HG02973 (cell line): ENCODE results near the gene SLC45A3.
A peak's percentile ranks its signal among the peaks of the same experiment; 100 is the strongest.
"Not testable (repeated sequence)": the region's sequence is repeated elsewhere in the genome, so short reads cannot be mapped to it uniquely, and the experiment has no call there.

Experiments used
- ATAC-seq: cut with Tn5 transposase; IDR thresholded peaks from one replicate; pipeline ENCODE4 v1.9.1; 2021; ENCODE audit warnings: moderate library complexity; ENCODE audit not compliant: unreplicated experiment

The SLC45A3 gene, protein sequence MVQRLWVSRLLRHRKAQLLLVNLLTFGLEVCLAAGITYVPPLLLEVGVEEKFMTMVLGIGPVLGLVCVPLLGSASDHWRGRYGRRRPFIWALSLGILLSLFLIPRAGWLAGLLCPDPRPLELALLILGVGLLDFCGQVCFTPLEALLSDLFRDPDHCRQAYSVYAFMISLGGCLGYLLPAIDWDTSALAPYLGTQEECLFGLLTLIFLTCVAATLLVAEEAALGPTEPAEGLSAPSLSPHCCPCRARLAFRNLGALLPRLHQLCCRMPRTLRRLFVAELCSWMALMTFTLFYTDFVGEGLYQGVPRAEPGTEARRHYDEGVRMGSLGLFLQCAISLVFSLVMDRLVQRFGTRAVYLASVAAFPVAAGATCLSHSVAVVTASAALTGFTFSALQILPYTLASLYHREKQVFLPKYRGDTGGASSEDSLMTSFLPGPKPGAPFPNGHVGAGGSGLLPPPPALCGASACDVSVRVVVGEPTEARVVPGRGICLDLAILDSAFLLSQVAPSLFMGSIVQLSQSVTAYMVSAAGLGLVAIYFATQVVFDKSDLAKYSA

DNA sequence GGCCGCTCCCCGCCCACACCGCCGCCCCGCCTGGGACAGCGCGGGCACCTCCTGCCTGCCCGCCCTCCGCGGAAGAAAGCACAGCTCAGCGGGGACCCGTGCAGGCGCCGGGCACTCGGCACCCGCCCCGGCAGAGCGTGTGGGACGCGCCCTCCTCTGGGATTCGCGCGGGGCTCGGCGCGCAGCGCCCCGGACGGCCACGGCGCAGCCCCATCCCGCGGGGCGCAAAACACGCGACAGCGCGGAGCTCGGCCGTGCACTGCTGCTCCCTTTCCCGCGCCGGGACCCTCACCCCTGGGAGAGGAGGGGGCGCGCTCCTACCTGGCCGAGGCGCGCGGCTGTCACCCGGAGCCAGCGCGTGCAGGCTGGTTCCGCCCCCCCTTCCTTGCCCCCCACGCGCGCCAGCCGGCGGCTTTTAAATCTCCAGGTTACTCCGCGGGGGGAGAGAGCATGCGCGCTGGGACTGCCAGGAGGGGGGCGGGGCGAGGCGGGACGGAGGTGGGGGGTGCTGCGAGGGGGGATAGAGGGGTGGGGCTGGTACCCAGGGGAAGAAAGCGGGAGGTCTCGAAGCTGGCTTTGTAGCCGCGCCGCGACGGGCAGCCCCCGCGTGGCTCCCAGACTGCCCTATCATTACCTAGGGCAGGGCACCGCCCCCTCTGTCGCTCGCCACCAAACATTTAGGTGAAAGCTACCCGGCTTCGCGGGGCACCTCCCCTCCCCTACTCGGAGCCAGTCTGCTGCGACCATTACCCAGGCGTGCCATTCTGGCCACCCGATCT, at the start of gene SLC45A3:
TSS of gene SLC45A3 (minus strand) at position 437 of the 779 bp plus-strand sequence. CDS start 15,853 bp downstream, outside the sequence.
- no peak for ATAC-seq

DNA sequence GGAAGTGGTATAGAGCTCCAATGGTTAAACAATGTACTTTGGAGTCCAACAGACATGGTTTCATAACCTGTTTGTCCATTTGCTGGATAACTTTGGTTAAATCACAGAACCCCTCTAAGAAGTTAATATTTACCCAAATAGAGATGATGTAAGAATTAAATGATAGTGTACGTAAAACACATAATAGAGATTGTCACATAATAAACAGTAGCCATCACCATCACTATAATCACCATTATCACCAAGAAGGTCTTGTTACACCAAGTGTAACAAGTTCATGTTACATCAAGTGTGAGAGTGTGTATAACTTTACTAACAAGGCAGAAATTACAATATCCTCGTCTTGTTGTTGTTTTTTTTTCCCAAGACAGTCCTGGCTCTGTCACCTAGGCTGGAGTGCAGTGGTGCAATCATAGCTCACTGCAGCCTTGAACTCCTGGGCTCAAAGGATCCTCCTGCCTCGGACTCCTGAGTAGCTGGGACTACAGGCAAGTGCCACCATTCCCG, 46.4 kb upstream of the SLC45A3 start:
- no peak for ATAC-seq

DNA sequence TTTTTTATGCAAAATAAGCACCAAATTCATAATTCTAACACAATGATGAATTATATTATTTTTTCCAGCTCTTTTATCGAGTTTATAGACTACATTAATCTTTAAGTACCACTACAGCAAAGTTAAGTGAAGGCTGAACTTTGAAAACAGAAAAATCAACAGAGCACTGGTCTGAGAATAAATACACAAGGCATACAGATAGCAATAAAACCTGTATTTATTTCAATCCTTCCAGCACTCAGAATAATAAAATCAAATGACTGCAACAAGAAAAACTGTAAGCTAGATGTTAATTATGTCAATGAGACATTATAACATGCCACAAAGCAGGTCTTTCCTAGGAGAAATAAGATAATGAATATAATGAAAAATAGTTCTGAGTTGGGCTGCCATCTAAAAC, 45.2 kb upstream of the SLC45A3 start:
- ATAC-seq = no peak

DNA sequence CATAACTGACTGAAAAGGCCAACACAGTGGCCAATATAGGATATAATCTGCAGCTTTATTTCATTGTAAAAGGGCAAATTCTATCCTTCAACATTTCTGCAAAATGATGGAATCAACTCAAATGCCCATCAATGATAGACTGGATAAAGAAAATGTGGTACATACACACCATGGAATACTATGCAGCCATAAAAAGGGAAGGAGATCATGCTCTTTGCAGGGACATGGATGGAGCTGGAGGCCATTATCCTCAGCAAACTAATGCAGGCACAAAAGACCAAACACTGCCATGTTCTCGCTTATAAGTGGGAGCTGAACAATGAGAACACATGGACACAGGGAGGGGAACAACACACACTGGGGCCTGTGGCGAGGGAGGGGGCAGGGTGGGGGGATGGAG, 40.4 kb upstream of the SLC45A3 start:
- ATAC-seq = not testable (repeated sequence)

DNA sequence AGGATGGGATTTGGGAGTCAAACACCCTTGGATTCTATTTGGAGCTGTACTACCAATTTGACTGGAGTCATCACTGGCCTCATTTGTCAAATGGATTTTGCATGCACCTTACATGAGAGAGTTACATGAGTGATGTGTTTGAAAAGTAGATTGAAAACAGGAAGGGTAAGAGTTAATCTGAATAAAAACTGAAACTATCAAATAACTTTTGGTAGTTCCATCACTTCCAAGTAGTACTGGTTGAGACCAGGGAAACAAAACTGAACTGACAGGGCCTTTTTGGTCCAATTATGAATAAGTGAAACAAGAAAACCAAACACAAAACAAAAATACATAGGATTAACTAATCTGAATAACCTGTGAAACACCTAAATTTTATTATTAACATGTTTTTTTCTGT, 39.5 kb upstream of the SLC45A3 start:
- no peak for ATAC-seq

DNA sequence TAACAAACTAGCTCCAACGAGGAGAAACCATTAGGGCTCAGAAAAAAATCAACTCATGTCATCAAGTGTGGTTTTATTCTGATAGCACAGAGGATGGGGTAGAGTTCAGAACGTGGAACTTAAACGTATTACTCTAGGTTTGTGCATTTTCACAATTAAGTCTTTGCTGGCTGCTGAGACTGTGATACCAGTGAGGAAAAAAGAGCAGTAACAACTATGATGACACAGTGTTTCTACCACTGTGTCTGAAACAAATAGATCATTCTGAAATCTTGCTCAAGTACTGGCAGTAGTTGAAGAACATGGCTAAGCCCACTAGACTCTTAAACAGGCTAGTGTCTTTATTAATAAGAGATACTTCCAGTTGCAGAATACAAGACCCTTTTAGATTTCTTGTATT, 38.7 kb upstream of the SLC45A3 start:
- ATAC-seq = no peak

DNA sequence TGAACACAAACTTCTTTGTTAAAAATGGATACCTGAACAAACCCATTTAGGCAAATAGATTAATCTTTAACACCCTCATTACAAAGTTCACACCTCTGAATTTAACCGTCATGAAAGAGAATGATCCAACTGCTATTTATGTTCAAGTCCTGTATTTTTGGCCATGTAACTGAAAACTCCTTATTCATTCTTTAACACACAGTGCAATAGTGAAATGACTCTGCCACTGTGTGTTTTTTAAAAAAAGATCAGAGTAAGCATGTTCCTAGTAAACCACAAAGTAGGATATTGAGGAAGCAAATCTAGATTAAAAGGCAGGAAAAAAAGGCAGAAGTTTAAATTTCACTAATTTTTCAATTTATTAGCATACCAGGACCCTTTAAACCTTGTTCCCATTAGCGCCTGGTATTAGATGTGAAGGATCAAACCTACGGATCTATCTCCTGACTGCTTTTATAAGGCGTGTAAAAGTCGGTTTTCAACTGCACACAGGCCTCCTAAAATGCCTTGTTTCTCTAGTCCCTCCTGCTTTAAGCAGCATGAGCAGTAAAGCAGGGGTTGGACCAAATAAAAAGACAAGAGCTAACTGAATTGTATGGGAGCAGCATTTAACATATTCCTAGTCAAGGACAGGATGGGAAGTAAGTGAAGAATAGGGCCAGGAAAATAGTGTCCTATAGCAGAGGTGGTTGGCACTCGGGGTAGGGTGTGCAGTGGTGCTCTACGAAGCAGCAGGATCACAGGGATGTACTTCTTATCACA, 36.2 kb upstream of the SLC45A3 start:
- no peak for ATAC-seq

DNA sequence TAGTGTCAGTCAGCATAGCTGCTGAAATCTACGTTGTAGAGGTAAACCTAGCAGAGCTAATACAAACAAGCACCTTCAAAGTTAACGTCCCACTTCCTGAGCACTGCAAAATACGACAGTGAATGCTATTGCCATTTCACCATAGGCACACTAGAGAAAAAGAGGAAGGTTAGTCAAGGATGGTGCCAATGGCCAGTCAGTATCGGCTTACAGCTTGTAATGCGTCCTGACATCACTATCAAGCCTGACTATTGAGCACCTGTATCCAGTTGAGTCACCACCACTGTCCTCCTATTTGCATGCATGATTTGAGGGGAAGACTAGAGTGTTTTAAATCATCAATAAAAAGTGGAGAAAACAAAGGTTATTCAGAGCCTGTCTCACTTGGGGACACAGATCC, 35.3 kb upstream of the SLC45A3 start:
- no peak for ATAC-seq

DNA sequence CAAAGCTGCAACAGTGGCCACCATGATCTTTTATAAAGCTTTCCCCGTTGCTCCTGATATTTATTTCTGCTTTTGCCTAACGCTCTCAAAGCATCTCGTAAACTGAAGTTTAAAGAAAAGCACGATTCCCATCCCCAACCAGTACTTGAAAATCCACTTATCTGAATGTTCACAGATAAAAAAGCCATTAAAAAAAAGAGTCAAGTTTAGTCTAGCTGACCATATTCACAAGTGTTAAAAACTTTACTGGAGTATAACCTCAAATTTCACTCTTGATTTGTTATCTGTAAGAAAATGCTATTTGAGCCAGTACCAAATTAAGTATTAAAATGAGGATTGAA, 34.6 kb upstream of the SLC45A3 start:
- no peak for ATAC-seq

DNA sequence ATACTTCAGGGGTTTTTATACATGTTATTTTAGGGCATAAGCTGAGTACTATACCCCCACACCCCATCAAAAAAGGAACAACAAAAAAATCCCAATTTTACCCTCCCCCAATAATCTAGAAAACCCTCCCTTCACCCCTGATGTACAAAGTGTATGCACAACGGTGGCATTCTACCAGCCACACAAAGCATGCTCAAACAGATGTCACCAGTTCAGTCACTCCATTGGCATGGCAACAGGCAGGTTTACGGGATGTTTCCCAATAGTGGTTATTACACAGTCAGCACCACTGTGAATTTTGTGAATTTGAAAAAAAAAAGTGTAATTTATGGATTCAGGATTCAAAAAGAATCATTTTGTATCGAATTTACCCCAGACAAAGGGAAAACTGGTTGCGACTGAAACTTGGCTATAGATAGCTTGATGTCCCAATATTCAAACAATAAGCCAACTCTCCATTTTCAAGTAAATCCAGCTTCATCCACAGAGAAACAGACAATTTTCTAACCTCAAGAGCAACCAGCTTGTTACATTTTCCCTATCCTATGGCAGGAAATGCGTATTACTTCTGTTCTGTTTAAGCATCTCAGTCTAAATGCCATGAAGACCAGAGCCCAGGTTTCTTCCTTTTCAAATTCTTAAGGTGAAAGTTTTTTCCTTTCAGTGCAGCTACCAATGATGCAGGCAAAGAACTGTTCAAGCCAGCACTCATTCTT, 34.0 kb upstream of the SLC45A3 start:
- no peak for ATAC-seq

DNA sequence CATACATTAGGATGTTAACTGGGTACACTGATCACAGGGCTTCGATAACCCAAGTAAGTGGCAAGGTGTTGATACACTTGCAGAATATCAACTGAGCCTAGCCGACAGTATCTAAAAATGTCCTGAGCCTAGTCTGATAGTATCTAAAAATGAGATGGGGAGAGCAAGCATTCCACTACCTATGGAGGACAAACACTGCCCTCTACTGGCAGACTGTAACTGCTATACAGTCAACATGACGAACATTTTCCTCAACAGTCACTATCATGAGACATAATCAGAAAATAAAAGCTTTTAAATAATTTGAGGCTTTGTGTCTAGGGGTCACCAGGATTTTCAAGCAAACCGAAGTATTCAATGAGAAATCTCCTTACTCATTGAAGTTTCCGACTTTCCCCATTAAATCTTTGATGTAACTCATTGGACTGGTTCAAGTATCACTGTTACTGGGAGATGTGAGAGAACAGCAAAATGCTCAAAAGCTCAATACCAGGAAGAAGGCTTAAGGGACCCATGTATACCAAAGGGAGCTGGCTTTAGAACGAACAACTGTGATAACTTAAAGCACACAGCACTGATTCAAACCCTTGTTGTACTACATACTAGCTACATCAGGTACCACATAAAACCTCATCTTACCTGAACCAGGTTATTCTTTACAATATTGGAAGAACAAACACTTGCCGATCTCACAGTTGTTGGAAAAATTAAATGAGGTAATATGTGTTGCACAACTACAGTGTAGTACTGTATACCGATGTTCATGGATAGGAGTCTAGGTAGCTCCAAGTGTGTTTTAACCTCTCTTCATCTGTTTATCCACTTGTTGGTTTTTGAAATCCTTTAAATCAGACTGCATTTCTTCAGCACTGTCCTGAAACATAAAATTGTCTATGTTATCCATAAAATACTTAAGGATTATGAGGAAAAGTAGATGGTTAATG, 31.1 kb upstream of the SLC45A3 start:
- ATAC-seq = peak; percentile 70

DNA sequence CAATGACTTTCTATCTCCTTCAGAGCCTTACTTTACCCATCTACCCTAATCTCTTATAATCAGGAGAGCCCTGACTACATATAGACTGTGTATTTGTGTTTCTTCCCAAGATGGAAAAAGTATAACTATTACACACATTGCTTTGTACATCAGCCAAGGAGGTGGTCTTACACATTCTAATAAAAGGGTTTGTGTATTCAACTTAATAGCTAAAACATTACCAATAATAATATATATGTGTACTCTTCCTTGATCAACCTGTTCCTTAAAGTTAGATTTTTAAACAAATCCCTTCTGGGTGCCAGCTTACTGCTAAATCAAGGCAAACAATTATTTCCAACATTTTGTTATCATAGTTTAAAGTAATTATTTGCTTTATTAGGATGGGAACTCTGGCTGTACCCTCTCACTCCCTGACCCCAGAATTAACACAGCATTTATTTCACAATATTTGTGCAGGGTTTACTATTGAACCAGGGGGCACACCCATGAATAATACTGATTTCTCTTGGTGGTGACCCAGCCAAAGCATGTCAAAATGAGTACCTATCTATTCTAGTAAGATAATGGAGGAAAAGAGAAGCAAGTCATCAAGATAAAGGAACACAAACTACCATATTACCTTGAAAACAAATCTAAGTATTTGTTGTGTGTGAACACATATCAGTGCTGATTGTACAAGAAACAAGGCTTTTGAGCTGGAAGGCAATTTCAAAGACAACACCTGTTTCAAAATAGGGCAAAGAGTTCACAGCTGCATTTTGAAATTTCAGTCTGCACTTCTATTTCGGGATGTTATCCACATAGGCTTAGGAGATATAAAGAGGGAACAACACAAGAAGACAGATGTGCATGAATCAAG, 30.1 kb upstream of the SLC45A3 start:
- ATAC-seq = no peak

DNA sequence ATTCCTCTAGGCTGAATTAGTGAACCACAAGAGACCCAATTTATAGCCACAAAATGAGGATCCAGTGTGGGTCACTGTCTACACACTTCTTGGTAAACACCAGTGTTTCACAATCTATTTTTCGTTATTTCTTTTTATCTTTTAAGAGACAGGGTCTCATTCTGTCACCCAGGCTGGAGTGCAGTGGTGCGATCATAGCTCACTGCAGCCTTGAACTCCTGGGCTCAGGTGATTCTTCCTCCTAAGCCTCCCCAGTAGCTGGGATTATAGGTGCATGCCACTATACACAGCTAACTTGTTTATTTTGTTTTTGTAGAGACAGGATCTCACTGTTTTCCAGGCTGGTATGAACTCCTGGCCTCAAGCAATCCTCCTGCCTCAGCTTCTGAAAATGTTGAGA, 29.3 kb upstream of the SLC45A3 start:
- no peak for ATAC-seq

DNA sequence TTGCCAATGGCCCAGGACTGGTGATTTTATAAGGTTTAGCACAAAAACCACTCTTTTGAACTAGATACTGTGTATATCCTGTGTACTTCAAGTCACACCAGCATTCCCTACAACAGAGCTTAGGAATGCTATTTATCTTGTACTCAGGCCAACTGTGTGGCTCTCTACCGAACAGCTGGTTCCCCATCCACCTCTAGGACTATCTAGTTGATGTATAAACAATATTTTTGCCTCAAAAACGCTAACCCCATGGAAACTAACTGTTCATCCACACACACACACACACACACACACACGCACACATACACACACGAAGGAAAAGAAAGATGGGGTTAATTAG, 28.7 kb upstream of the SLC45A3 start:
- no peak for ATAC-seq

DNA sequence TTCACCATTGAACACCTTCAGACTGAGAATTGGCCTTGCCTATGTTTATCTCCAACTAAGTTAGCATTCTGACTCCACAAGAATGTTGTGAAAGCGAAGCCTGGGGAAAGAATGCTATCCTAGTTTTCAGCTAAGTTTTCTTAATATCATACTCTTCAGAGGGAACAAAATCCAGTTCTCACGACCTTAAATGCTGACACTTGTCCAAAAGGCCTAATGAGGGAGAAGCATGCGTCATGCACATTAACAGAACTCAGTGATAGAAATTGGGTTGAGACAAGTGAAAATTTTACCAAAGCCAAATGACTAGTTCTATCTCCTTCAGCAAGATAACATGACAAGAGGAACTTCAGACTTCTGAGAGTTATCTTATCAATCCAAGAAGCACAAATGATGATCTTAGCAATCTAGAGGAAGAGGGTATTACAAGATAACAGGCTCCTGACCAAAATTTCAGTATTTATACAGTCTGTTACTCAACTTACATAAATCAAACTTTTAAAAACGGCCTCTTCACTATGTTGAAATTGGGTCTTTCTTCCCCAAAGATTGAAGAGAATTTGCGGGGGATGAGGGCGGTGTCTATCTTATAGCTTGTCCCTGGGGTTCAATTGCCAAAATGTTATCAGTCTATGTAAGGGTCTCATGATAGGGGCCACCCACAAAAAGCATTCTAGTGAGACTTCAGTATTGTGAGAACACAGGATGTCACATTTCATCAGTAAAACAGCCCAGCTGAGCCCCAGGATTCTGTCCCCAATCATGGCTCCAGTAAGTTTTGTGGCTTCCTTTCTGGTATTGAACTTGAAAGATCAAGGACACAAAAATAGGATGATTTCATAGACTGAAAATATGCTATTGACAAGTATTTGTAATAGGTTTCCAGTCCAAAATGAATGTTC, 26.5 kb upstream of the SLC45A3 start:
- ATAC-seq = no peak

DNA sequence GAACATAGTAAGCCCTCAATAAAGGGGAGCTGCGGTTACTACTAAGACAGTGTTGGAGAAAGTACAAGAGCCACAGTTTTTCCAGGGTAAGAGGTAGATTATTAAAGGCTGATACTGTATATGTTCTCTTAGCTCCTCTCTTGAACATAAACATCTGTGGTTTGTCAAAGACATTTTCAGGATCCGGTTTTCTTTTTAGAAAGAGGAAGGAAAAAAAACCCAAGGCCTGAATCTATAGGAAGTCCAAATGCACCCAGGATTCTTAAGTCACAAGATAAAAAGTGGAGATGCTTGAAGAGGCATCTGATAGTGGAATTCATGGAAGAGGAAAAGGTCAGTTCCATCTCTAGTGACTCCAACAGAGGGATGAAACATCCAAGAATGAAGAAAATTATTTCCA, 24.6 kb upstream of the SLC45A3 start:
- ATAC-seq = no peak

DNA sequence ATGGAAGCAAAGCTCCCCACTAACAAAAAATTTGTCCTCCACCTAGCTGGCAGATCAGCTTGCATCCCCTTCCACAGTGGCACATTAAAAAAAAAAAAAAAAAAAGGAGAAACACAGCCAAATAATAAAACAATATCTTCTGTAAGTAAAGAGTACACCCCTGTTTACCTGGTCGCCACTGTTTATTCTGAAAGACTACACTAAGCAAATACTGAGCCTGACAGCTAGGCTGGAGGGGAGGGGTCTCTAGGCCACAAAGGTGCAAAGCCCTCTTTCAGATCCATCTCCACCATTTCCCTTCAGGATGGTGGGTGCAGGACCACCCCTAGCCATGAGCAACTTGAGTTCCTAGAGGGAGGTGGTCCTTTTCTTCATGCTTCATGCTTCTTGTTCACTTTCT, 22.8 kb upstream of the SLC45A3 start:
- no peak for ATAC-seq

DNA sequence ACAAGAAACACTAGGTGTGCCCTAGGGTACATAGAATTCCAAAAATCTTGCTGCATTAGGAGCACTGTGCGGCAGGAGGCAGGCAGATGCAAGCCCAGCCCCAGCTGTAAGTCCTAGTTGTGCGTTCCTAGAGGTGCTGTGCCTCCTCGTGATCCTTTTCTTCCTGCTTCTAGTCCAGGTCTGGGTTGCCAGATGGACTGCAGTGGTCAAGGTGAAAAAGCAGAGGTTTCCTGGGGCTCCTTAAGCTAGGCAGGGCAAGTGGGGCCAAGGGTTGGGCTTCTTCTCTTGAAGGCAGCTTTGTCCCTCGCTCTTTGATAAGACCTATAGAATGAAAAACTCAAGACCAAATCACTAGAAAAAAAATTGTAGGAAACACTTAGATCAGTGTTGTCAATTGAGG, 21.6 kb upstream of the SLC45A3 start:
- no peak for ATAC-seq
